HCT116 (cell line): ENCODE results near the gene RYR3. TPM values are rescaled to one million over a fixed set of nuclear protein-coding genes. Genes with fewer than 3 reads are reported as not detected.

Experiments used
- ATAC-seq: fragments of 200-7000 bp; cut with Tn5 transposase; 2 replicates; pipeline ENCODE4 v1.9.1; 2020; ENCODE audit warnings: mild to moderate bottlenecking, moderate library complexity
- BruUV-seq: library from RNA; stranded (reverse); fragments of 400-500 nt; replicated peaks from 2 replicates; lab custom pipeline; 2021; lab: Mats Ljungman, UMichigan
- CTCF ChIA-PET: fragments of 300-600 bp; sonication (Branson Sonifier 250); formaldehyde crosslinking; loops from one replicate; lab custom pipeline; 2021; ENCODE audit warnings: antibody characterized with exemption; lab: Charles Lee
- POLR2A ChIA-PET: fragments of 300-600, 350-600 bp; sonication (Branson Sonifier 250); formaldehyde crosslinking; loops from one replicate; lab custom pipeline; 2021; ENCODE audit warnings: antibody characterized with exemption; lab: Charles Lee
- RAD21 ChIA-PET, 2 experiments: fragments of 300-600 bp; sonication (Branson Sonifier 250); formaldehyde crosslinking; loops; one replicate each; lab custom pipeline; 2023; ENCODE audit warnings: low total read pairs in 2 of 2; ENCODE audit not compliant: uncharacterized antibody in 2 of 2, unreplicated experiment in 2 of 2, low non-redundant PET in 1 of 2; lab: Charles Lee
- DNase-seq: peaks from one replicate; pipeline ENCODE4 v3.0.0-alpha.2; 2010; ENCODE audit warnings: low read depth, low spot score
- H2AFZ ChIP-seq: fragments of 200-600 bp; shearing (Covaris generic), sonication (generic); 2 replicates; pipeline ENCODE4 v1.6.1; 2017; ENCODE audit warnings: low read depth, mixed run types, mixed read lengths, antibody characterized with exemption, low read length; ENCODE audit not compliant: poor library complexity, severe bottlenecking
- H3K27ac ChIP-seq: 2 replicates; pipeline ENCODE4 v1.5.1; 2012; ENCODE audit warnings: low read depth, low read length
- H3K27me3 ChIP-seq: fragments of 200-600 bp; sonication (generic); 2 replicates; pipeline ENCODE4 v1.6.1; 2016; ENCODE audit warnings: mixed run types, low read length, mixed read lengths; ENCODE audit not compliant: insufficient read depth
- H3K36me3 ChIP-seq, 2 experiments: fragments of 200-500 bp in 1 of 2; fragments of 200-600 bp in 1 of 2; sonication (Bioruptor generic) in 1 of 2; sonication (generic) in 1 of 2; 2 replicates each; pipeline versions ENCODE4 v1.5.1 to v1.6.1; 2014 to 2016; ENCODE audit warnings: low read length in 2 of 2, inconsistent platforms in 1 of 2, mixed read lengths in 1 of 2, mixed run types in 1 of 2; ENCODE audit not compliant: insufficient read depth in 2 of 2, control insufficient read depth in 1 of 2
- H3K4me1 ChIP-seq, 2 experiments: fragments of 200-600 bp in 1 of 2; sonication (generic) in 1 of 2; 2 replicates each; pipeline versions ENCODE4 v1.5.1 to v1.6.1; 2012 to 2017; ENCODE audit warnings: low read length in 2 of 2, inconsistent platforms in 1 of 2, mild to moderate bottlenecking in 1 of 2, mixed read lengths in 1 of 2, mixed run types in 1 of 2, moderate library complexity in 1 of 2; ENCODE audit not compliant: insufficient read depth in 2 of 2, control insufficient read depth in 1 of 2
- H3K4me2 ChIP-seq: fragments of 200-600 bp; sonication (generic); 2 replicates; pipeline ENCODE4 v1.6.1; 2017; ENCODE audit warnings: mixed run types, low read length, mixed read lengths
- H3K4me3 ChIP-seq, 2 experiments: fragments of 200-600 bp in 1 of 2; sonication (generic) in 1 of 2; replicated peaks in 1 of 2; 2 replicates each; pipeline ENCODE4 v1.5.1; 2011 to 2016; ENCODE audit warnings: low read length in 2 of 2, control low read depth in 1 of 2, low read depth in 1 of 2, mild to moderate bottlenecking in 1 of 2, mixed read lengths in 1 of 2, mixed run types in 1 of 2
- H3K79me2 ChIP-seq: fragments of 200-600 bp; sonication (generic); 2 replicates; pipeline ENCODE4 v1.6.1; 2017; ENCODE audit warnings: mild to moderate bottlenecking, mixed run types, low read length, moderate library complexity, mixed read lengths; ENCODE audit not compliant: insufficient read depth
- H3K9ac ChIP-seq: fragments of 200-600 bp; sonication (generic); 2 replicates; pipeline ENCODE4 v1.6.1; 2016; ENCODE audit warnings: low read length, mixed read lengths
- H3K9me2 ChIP-seq: fragments of 200-600 bp; sonication (generic), shearing (Covaris generic); 2 replicates; pipeline ENCODE4 v1.6.1; 2017; ENCODE audit warnings: mixed run types, mild to moderate bottlenecking, moderate library complexity; ENCODE audit not compliant: insufficient read depth
- H3K9me3 ChIP-seq, 2 experiments: fragments of 200-500 bp in 1 of 2; fragments of 200-600 bp in 1 of 2; sonication (Bioruptor generic) in 1 of 2; sonication (generic) in 1 of 2; 2 replicates each; pipeline ENCODE4 v1.6.1; 2014 to 2017; ENCODE audit warnings: low read length in 2 of 2, mixed read lengths in 2 of 2, inconsistent platforms in 1 of 2, low read depth in 1 of 2, mild to moderate bottlenecking in 1 of 2, mixed run types in 1 of 2, moderate library complexity in 1 of 2; ENCODE audit not compliant: control insufficient read depth in 1 of 2, insufficient read depth in 1 of 2
- H4K20me1 ChIP-seq: fragments of 200-600 bp; sonication (generic), shearing (Covaris generic); 2 replicates; pipeline ENCODE4 v1.6.1; 2017; ENCODE audit warnings: mixed run types, mild to moderate bottlenecking, moderate library complexity; ENCODE audit not compliant: insufficient read depth
- CEBPB ChIP-seq: IDR thresholded peaks from 2 replicates; pipeline ENCODE4 v1.6.1; 2012; ENCODE audit warnings: low read depth
- MAX ChIP-seq: IDR thresholded peaks from 2 replicates; pipeline ENCODE4 v1.6.1; 2012
- POLR2AphosphoS5 ChIP-seq: IDR thresholded peaks from 2 replicates; pipeline ENCODE4 v1.6.1; 2011; ENCODE audit warnings: mild to moderate bottlenecking, low read depth, low read length, moderate library complexity
- YY1 ChIP-seq: IDR thresholded peaks from 2 replicates; pipeline ENCODE4 v1.6.1; 2011; ENCODE audit warnings: low read length, low read depth, moderate library complexity, mild to moderate bottlenecking; ENCODE audit not compliant: insufficient replicate concordance; ENCODE audit errors: extremely low read depth
- ZNF274 ChIP-seq: fragments of 200-500 bp; sonication (Bioruptor generic); IDR thresholded peaks from 2 replicates; pipeline ENCODE4 v1.6.1; 2014; ENCODE audit warnings: mild to moderate bottlenecking, low read depth, low read length, inconsistent platforms
- intact Hi-C: fragments of 100-400 bp; cut with micrococcal nuclease; formaldehyde crosslinking; loops from 2 replicates; pipeline ENCODE4 v1.10.0; 2022
- total RNA-seq: library from RNA; stranded (reverse); gene quantifications from one replicate; pipeline ENCODE4 v1.2.1, GENCODE V29; 2021; ENCODE audit not compliant: unreplicated experiment

Gene RYR3
- total RNA-seq, 1 experiment from 2014 or later, result not detected

- H3K27me3 ChIP-seq, result peaks cover 63% of the 10 kb centered on the region
- no peaks in the 10 kb centered on the region for H3K9me3 ChIP-seq
- ATAC-seq (no peak), DNase-seq (no peak)
- TF ChIP-seq POLR2AphosphoS5 (no peak), YY1 (no peak), ZNF274 (no peak), CEBPB (no peak), MAX (no peak)
- H3K4me1 ChIP-seq, result no peaks in the 10 kb centered on the region
- BruUV-seq, result no TSS peak
- no peaks in the 10 kb centered on the region for H3K9me2 ChIP-seq
- no peak overlapping the region for H2AFZ ChIP-seq
- H3K79me2 ChIP-seq, result no peaks in the 10 kb centered on the region
- CTCF ChIA-PET, result no interaction called here
- H3K9ac ChIP-seq, result no peak overlapping the region
- H3K36me3 ChIP-seq, result no peaks in the 10 kb centered on the region
- intact Hi-C loops, result no loop called here
- no peaks in the 10 kb centered on the region for H4K20me1 ChIP-seq
- H3K4me3 ChIP-seq, result no peak overlapping the region
- POLR2A ChIA-PET, result no interaction called here
- RAD21 ChIA-PET, result no interaction called here
- no peak overlapping the region for H3K27ac ChIP-seq
- H3K4me2 ChIP-seq, result no peak overlapping the region
These were observed 468.1 kb downstream of the RYR3 start for GRCh38 chr15:33778852-33779251.

GRCh38 chr15:33780011-33780768, 469.4 kb downstream of the RYR3 start:
- Histone ChIP-seq H2AFZ (no peak overlapping the region), H3K9me2 (no peaks in the 10 kb centered on the region), H3K4me2 (no peak overlapping the region), H3K9me3 (no peaks in the 10 kb centered on the region), H3K27ac (no peak overlapping the region), H3K36me3 (no peaks in the 10 kb centered on the region), H3K79me2 (no peaks in the 10 kb centered on the region), H3K4me3 (no peak overlapping the region), H3K9ac (no peak overlapping the region), H3K27me3 (peaks cover 62% of the 10 kb centered on the region), H4K20me1 (no peaks in the 10 kb centered on the region), H3K4me1 (no peaks in the 10 kb centered on the region)
- ChIA-PET CTCF (no interaction called here), RAD21 (no interaction called here), POLR2A (no interaction called here)
- TF ChIP-seq ZNF274, result no peak
- no TSS peak for BruUV-seq
- intact Hi-C loops, result no loop called here
- DNase-seq (no peak), ATAC-seq (no peak)
